Endothelial cell of umbilical vein (primary cell): Measurements from ENCODE around the gene RGS4. TPM values are rescaled to one million over a fixed set of nuclear protein-coding genes. Genes with fewer than 3 reads are reported as not detected.

Experiments
- BruUV-seq: library from RNA; stranded (reverse); fragments of 400-500 nt; replicated peaks from 2 replicates; lab custom pipeline; 2021; lab: Mats Ljungman, UMichigan
- CTCF ChIA-PET: fragments of 300-600, 350-600 bp; sonication (Branson Sonifier 250); formaldehyde crosslinking; loops from one replicate; lab custom pipeline; 2021; ENCODE audit warnings: antibody characterized with exemption, inconsistent platforms; lab: Charles Lee
- POLR2A ChIA-PET: fragments of 300-600, 350-600 bp; sonication (Branson Sonifier 250); formaldehyde crosslinking; loops from one replicate; lab custom pipeline; 2021; ENCODE audit warnings: antibody characterized with exemption, inconsistent platforms; lab: Charles Lee
- DNase-seq: peaks from one replicate; pipeline ENCODE4 v3.0.0-alpha.2; 2011; ENCODE audit warnings: low read depth, low spot score
- FAIRE-seq: peaks from 2 replicates; lab custom pipeline; 2011; peaks lifted over from hg19 to GRCh38; lab: Jason Lieb, UNC
- H2AFZ ChIP-seq: 2 replicates; pipeline ENCODE4 v1.6.0; 2012; ENCODE audit warnings: low read depth, low read length, control low read depth, inconsistent platforms
- H3K27ac ChIP-seq: 2 replicates; pipeline ENCODE4 v1.5.1; 2011; ENCODE audit warnings: low read depth, mild to moderate bottlenecking, control low read depth, low read length, moderate library complexity; ENCODE audit not compliant: insufficient read depth
- H3K27me3 ChIP-seq, 2 experiments: 2 replicates each; pipeline versions ENCODE4 v1.6.0 to v1.6.1; 2011; ENCODE audit warnings: low read length in 2 of 2, mixed read lengths in 1 of 2; ENCODE audit not compliant: control insufficient read depth in 2 of 2, insufficient read depth in 2 of 2
- H3K36me3 ChIP-seq, 2 experiments: 2 replicates in 1 of 2; 3 replicates in 1 of 2; pipeline ENCODE4 v1.5.1; 2011; ENCODE audit warnings: low read length in 2 of 2, mild to moderate bottlenecking in 1 of 2, moderate library complexity in 1 of 2; ENCODE audit not compliant: control insufficient read depth in 2 of 2, insufficient read depth in 2 of 2; ENCODE audit errors: extremely low read depth in 1 of 2
- H3K4me1 ChIP-seq: 3 replicates; pipeline ENCODE4 v1.5.1; 2011; ENCODE audit warnings: mild to moderate bottlenecking, low read length; ENCODE audit not compliant: control insufficient read depth, insufficient read depth; ENCODE audit errors: extremely low read depth
- H3K4me2 ChIP-seq: 2 replicates; pipeline ENCODE4 v1.6.1; 2011; ENCODE audit warnings: low read length, control low read depth, mixed read lengths; ENCODE audit not compliant: insufficient read depth
- H3K4me3 ChIP-seq, 3 experiments: fragments of 200-600 bp in 1 of 3; sonication (generic), shearing (Covaris generic) in 1 of 3; replicated peaks in 1 of 3; 2 replicates each; pipeline ENCODE4 v1.5.1; 2011 to 2016; ENCODE audit warnings: control low read depth in 3 of 3, low read length in 3 of 3, mild to moderate bottlenecking in 2 of 3, inconsistent platforms in 1 of 3, low read depth in 1 of 3, moderate library complexity in 1 of 3; ENCODE audit not compliant: insufficient read depth in 1 of 3
- H3K79me2 ChIP-seq: 2 replicates; pipeline ENCODE4 v1.6.0; 2012; ENCODE audit warnings: low read length, inconsistent platforms; ENCODE audit not compliant: control insufficient read depth, insufficient read depth
- H3K9ac ChIP-seq: replicated peaks from 2 replicates; pipeline ENCODE3; 2011; ENCODE audit warnings: low read length, control low read depth; ENCODE audit not compliant: insufficient read depth; ENCODE audit errors: extremely low read depth
- H3K9me1 ChIP-seq: replicated peaks from 3 replicates; pipeline ENCODE4 v1.6.0; 2011; ENCODE audit warnings: mild to moderate bottlenecking, low read length; ENCODE audit not compliant: control insufficient read depth, insufficient read depth; ENCODE audit errors: extremely low read depth
- H3K9me3 ChIP-seq: replicated peaks from 2 replicates; pipeline ENCODE4 v1.5.1; 2012; ENCODE audit warnings: low read length, inconsistent platforms; ENCODE audit not compliant: control insufficient read depth, insufficient read depth
- H4K20me1 ChIP-seq: replicated peaks from 2 replicates; pipeline ENCODE3; 2011; ENCODE audit warnings: mild to moderate bottlenecking, low read length; ENCODE audit not compliant: control insufficient read depth, insufficient read depth; ENCODE audit errors: extremely low read depth
- CTCF ChIP-seq, 2 donors: IDR thresholded peaks; 1 replicate in 1 of 2; 2 replicates in 1 of 2; pipeline ENCODE4 v1.5.1; 2011; ENCODE audit warnings: low read length in 2 of 2, mild to moderate bottlenecking in 2 of 2, moderate library complexity in 2 of 2, control low read depth in 1 of 2, inconsistent platforms in 1 of 2, low read depth in 1 of 2; ENCODE audit not compliant: insufficient read depth in 1 of 2; ENCODE audit errors: extremely low read depth in 1 of 2
- EZH2 ChIP-seq: IDR thresholded peaks from 2 replicates; pipeline ENCODE4 v1.6.1; 2012; ENCODE audit warnings: borderline replicate concordance, low read depth, mild to moderate bottlenecking, moderate library complexity, low read length, inconsistent platforms; ENCODE audit not compliant: severe bottlenecking
- FOS ChIP-seq: IDR thresholded peaks from 2 replicates; pipeline ENCODE4 v1.6.1; 2011; ENCODE audit warnings: mild to moderate bottlenecking, low read length, moderate library complexity, borderline replicate concordance; ENCODE audit not compliant: insufficient read depth
- GATA2 ChIP-seq: IDR thresholded peaks from 2 replicates; pipeline ENCODE4 v1.7.0; 2011; ENCODE audit warnings: low read depth, mild to moderate bottlenecking, moderate library complexity, mixed read lengths, low read length; ENCODE audit not compliant: insufficient read length, insufficient read depth
- JUN ChIP-seq: IDR thresholded peaks from 2 replicates; pipeline ENCODE4 v1.6.1; 2011; ENCODE audit warnings: borderline replicate concordance, low read depth; ENCODE audit not compliant: insufficient read length, insufficient read depth
- MAX ChIP-seq: IDR thresholded peaks from 2 replicates; pipeline ENCODE4 v1.6.1; 2011; ENCODE audit not compliant: insufficient read depth, insufficient read length
- MYC ChIP-seq: IDR thresholded peaks from one replicate; pipeline ENCODE4 v1.6.1; 2011; ENCODE audit warnings: mild to moderate bottlenecking, low read depth, low read length
- POLR2A ChIP-seq: IDR thresholded peaks from 2 replicates; pipeline ENCODE4 v1.6.1; 2012; ENCODE audit warnings: low read depth, mild to moderate bottlenecking, control low read depth, low read length
- POLR2AphosphoS5 ChIP-seq: IDR thresholded peaks from 2 replicates; pipeline ENCODE4 v1.6.1; 2012; ENCODE audit warnings: low read depth, mild to moderate bottlenecking, control low read depth, low read length, moderate library complexity; ENCODE audit not compliant: insufficient read depth
- dilution Hi-C: fragments of 300-500 bp; cut with MboI; formaldehyde crosslinking; loops from one replicate; pipeline ENCODE4 v1.15.0; 2019; ENCODE audit warnings: low sequenced_read_pairs; ENCODE audit not compliant: extremely low pct_ligation_motif_present
- intact Hi-C: fragments of 100-400 bp; cut with micrococcal nuclease; formaldehyde crosslinking; loops from one replicate; pipeline ENCODE4 v1.10.0; 2022
- polyA plus RNA-seq, 4 experiments: library from polyadenylated mRNA; depleted of rRNA in 3 of 4; stranded (reverse) in 3 of 4; unstranded in 1 of 4; fragments of >200 nt; gene quantifications; 2 replicates each; pipeline versions ENCODE4 v1.2.1 to v1.2.3, GENCODE V29; 2011 to 2012; ENCODE audit warnings: missing spikeins in 1 of 4
- total RNA-seq: library from RNA; stranded (reverse); gene quantifications from 2 replicates; pipeline ENCODE4 v1.2.3, GENCODE V29; 2021

Gene RGS4
- total and polyA plus RNA-seq, 2 donors (not counting 3 experiments of a cell fraction or from before 2014, with no cell fraction given): 14.6 to 59.3 TPM

GRCh38 chr1:163104385-163105099, 35.4 kb downstream of the RGS4 start:
- H3K36me3 ChIP-seq: no peaks in the 10 kb centered on the region
- no peaks in the 10 kb centered on the region for H3K4me1 ChIP-seq
- TF ChIP-seq CTCF (IDR thresholded peaks at IDR 0.05; ENCODE audit: extremely low read depth in 1 of 2, insufficient read depth in 1 of 2, low read depth in 1 of 2, low read length in 2 of 2): no peak
- TF ChIP-seq EZH2: no peak
- H4K20me1 ChIP-seq: no peaks in the 10 kb centered on the region
- BruUV-seq: no TSS peak
- ChIA-PET CTCF (interaction anchor here (1.7 kb wide), 1 partner anchor 71 kb away, joined by 4 read pairs; no protein-coding TSS in a partner anchor), POLR2A (no interaction called here)
- dilution Hi-C loops (no loop called here), intact Hi-C loops (no loop called here)
- no peaks in the 10 kb centered on the region for H3K27me3 ChIP-seq
- H3K9ac ChIP-seq: no peak overlapping the region
- H3K9me1 ChIP-seq: no peaks in the 10 kb centered on the region
- no peak for FAIRE-seq
- DNase-seq: no peak
- H3K9me3 ChIP-seq: no peaks in the 10 kb centered on the region
- H3K4me3 ChIP-seq: no peak overlapping the region
- no peak overlapping the region for H3K4me2 ChIP-seq
- no peaks in the 10 kb centered on the region for H3K79me2 ChIP-seq
- H3K27ac ChIP-seq: no peak overlapping the region
- H2AFZ ChIP-seq: no peak overlapping the region

- FAIRE-seq: no peak
- POLR2A ChIA-PET: no interaction called here
Observed at GRCh38 chr1:163106364-163106987, 37.3 kb downstream of the RGS4 start.

More at GRCh38 chr1:163106364-163106987, 37.3 kb downstream of the RGS4 start:
- Histone ChIP-seq H3K79me2 (no peaks in the 10 kb centered on the region), H3K9me3 (no peaks in the 10 kb centered on the region), H2AFZ (no peak overlapping the region), H3K9ac (no peak overlapping the region), H3K36me3 (no peaks in the 10 kb centered on the region), H4K20me1 (no peaks in the 10 kb centered on the region), H3K4me3 (no peak overlapping the region), H3K27me3 (no peaks in the 10 kb centered on the region), H3K4me1 (no peaks in the 10 kb centered on the region), H3K4me2 (no peak overlapping the region), H3K27ac (no peak overlapping the region), H3K9me1 (no peaks in the 10 kb centered on the region)
- CTCF ChIA-PET: interaction anchor here (1.0 to 1.3 kb wide), 2 partner anchors 9 to 11 kb away, joined by 3 read pairs; no protein-coding TSS in a partner anchor
- intact Hi-C loops (no loop called here), dilution Hi-C loops (no loop called here)
- TF ChIP-seq MYC: no peak
- TF ChIP-seq CTCF (IDR thresholded peaks at IDR 0.05; ENCODE audit: extremely low read depth in 1 of 2, insufficient read depth in 1 of 2, low read depth in 1 of 2, low read length in 2 of 2): no peak
- no peak for TF ChIP-seq FOS
- TF ChIP-seq POLR2AphosphoS5: no peak
- TF ChIP-seq GATA2: no peak
- TF ChIP-seq EZH2: no peak
- TF ChIP-seq MAX: no peak
- TF ChIP-seq POLR2A: no peak
- TF ChIP-seq JUN: no peak
- no peak for DNase-seq
- BruUV-seq: no TSS peak
